Effector memory CD4-positive, alpha-beta T cell (primary cell): ENCODE measurements around the gene ZNF322.
"Not testable (repeated sequence)": the region's sequence is repeated elsewhere in the genome, so short reads cannot be mapped to it uniquely, and the experiment has no call there.

Experiments
- DNase-seq, 3 donors: peaks; one replicate each; pipeline ENCODE4 v3.0.0-alpha.2; 2020
- H3K27ac ChIP-seq: 2 replicates; pipeline ENCODE4 v1.7.0; 2013; ENCODE audit warnings: mild to moderate bottlenecking, low read length, moderate library complexity; ENCODE audit not compliant: insufficient read depth, poor library complexity, severe bottlenecking
- H3K27me3 ChIP-seq: replicated peaks from 2 replicates; pipeline ENCODE4 v1.7.0; 2013; ENCODE audit warnings: mild to moderate bottlenecking, low read length; ENCODE audit not compliant: insufficient read depth, control insufficient read depth, poor library complexity, severe bottlenecking
- H3K36me3 ChIP-seq: 2 replicates; pipeline ENCODE4 v1.7.0; 2013; ENCODE audit warnings: mild to moderate bottlenecking, low read length, moderate library complexity; ENCODE audit not compliant: control insufficient read depth, insufficient read depth
- H3K4me1 ChIP-seq: 2 replicates; pipeline ENCODE4 v1.7.0; 2013; ENCODE audit warnings: low read length, mild to moderate bottlenecking; ENCODE audit not compliant: control insufficient read depth, insufficient read depth, poor library complexity, severe bottlenecking
- H3K4me3 ChIP-seq: 2 replicates; pipeline ENCODE4 v1.7.0; 2013; ENCODE audit warnings: low read length, low read depth, mild to moderate bottlenecking; ENCODE audit not compliant: insufficient read depth, poor library complexity, severe bottlenecking
- H3K9me3 ChIP-seq: 2 replicates; pipeline ENCODE4 v1.7.0; 2013; ENCODE audit warnings: mild to moderate bottlenecking, low read length, moderate library complexity; ENCODE audit not compliant: control insufficient read depth

Gene ZNF322

GRCh38 chr6:26670003-26670402 is 10.5 kb upstream of the ZNF322 start:
- DNase-seq, H3K27ac ChIP-seq, H3K4me3 ChIP-seq, H3K27me3 ChIP-seq, H3K36me3 ChIP-seq, H3K9me3 ChIP-seq, H3K4me1 ChIP-seq: not testable (repeated sequence)

GRCh38 chr6:26660000-26660361 is 435 bp upstream of the ZNF322 start:
- H3K36me3 ChIP-seq: no peaks in the 10 kb centered on the region
- no peak for DNase-seq
- peak overlapping the region; percentile 87 for H3K4me3 ChIP-seq
- H3K27me3 ChIP-seq: peaks cover 5% of the 10 kb centered on the region
- H3K9me3 ChIP-seq: no peaks in the 10 kb centered on the region
- H3K27ac ChIP-seq: peak overlapping the region; percentile 30
- peaks cover 2% of the 10 kb centered on the region for H3K4me1 ChIP-seq

GRCh38 chr6:26657256-26657655 is 2.3 kb downstream of the ZNF322 start:
- H3K27me3 ChIP-seq: no peaks in the 10 kb centered on the region
- no peaks in the 10 kb centered on the region for H3K9me3 ChIP-seq
- no peak overlapping the region for H3K4me3 ChIP-seq
- no peak overlapping the region for H3K27ac ChIP-seq
- peaks cover 8% of the 10 kb centered on the region for H3K36me3 ChIP-seq
- H3K4me1 ChIP-seq: peaks cover 2% of the 10 kb centered on the region
- no peak for DNase-seq

- no peak overlapping the region for H3K4me3 ChIP-seq
- no peak for DNase-seq
- H3K36me3 ChIP-seq: peaks cover 8% of the 10 kb centered on the region
- H3K4me1 ChIP-seq: no peaks in the 10 kb centered on the region
- no peaks in the 10 kb centered on the region for H3K9me3 ChIP-seq
- no peak overlapping the region for H3K27ac ChIP-seq
- no peaks in the 10 kb centered on the region for H3K27me3 ChIP-seq
Measured at GRCh38 chr6:26653007-26653406, 6.5 kb downstream of the ZNF322 start.

GRCh38 chr6:26651133-26651781 is 8.3 kb downstream of the ZNF322 start:
- Histone ChIP-seq H3K9me3 (no peaks in the 10 kb centered on the region), H3K36me3 (peaks cover 8% of the 10 kb centered on the region), H3K27ac (no peak overlapping the region), H3K4me1 (no peaks in the 10 kb centered on the region), H3K4me3 (no peak overlapping the region), H3K27me3 (no peaks in the 10 kb centered on the region)
- DNase-seq: no peak

GRCh38 chr6:26646074-26646473 is 13.5 kb downstream of the ZNF322 start:
- DNase-seq: no peak
- peaks cover 27% of the 10 kb centered on the region for H3K36me3 ChIP-seq
- H3K27me3 ChIP-seq: no peaks in the 10 kb centered on the region
- H3K4me1 ChIP-seq: no peaks in the 10 kb centered on the region
- H3K4me3 ChIP-seq: no peak overlapping the region
- no peaks in the 10 kb centered on the region for H3K9me3 ChIP-seq
- H3K27ac ChIP-seq: no peak overlapping the region

- H3K27ac ChIP-seq: no peak overlapping the region
- no peaks in the 10 kb centered on the region for H3K27me3 ChIP-seq
- no peaks in the 10 kb centered on the region for H3K4me1 ChIP-seq
- DNase-seq: no peak
- H3K36me3 ChIP-seq: peaks cover 49% of the 10 kb centered on the region
- H3K4me3 ChIP-seq: no peak overlapping the region
- peaks cover 8% of the 10 kb centered on the region for H3K9me3 ChIP-seq
Measured at GRCh38 chr6:26640806-26641205, 18.7 kb downstream of the ZNF322 start.

- DNase-seq: no peak
- Histone ChIP-seq H3K27me3 (no peaks in the 10 kb centered on the region), H3K4me1 (no peaks in the 10 kb centered on the region), H3K9me3 (no peaks in the 10 kb centered on the region), H3K36me3 (no peaks in the 10 kb centered on the region), H3K27ac (no peak overlapping the region), H3K4me3 (no peak overlapping the region)
Measured at GRCh38 chr6:26629359-26629758, 30.2 kb downstream of the ZNF322 start.

GRCh38 chr6:26627843-26628242 is 31.7 kb downstream of the ZNF322 start:
- no peak overlapping the region for H3K4me3 ChIP-seq
- H3K36me3 ChIP-seq: no peaks in the 10 kb centered on the region
- no peaks in the 10 kb centered on the region for H3K9me3 ChIP-seq
- no peaks in the 10 kb centered on the region for H3K4me1 ChIP-seq
- no peak for DNase-seq
- no peaks in the 10 kb centered on the region for H3K27me3 ChIP-seq
- no peak overlapping the region for H3K27ac ChIP-seq

- H3K27ac ChIP-seq: no peak overlapping the region
- no peak for DNase-seq
- no peaks in the 10 kb centered on the region for H3K4me1 ChIP-seq
- no peaks in the 10 kb centered on the region for H3K36me3 ChIP-seq
- no peak overlapping the region for H3K4me3 ChIP-seq
- no peaks in the 10 kb centered on the region for H3K9me3 ChIP-seq
- H3K27me3 ChIP-seq: no peaks in the 10 kb centered on the region
Measured at GRCh38 chr6:26624557-26624956, 35.0 kb downstream of the ZNF322 start.
